Brain microvascular endothelial cell (primary cell): ENCODE measurements around the gene MASP2.
"Not testable (repeated sequence)": the region's sequence is repeated elsewhere in the genome, so short reads cannot be mapped to it uniquely, and the experiment has no call there.

ENCODE experiments used
- DNase-seq: peaks from one replicate; pipeline ENCODE4 v3.0.0-alpha.2; 2020
- H3K27ac ChIP-seq: fragments of 250-450 bp; sonication (Bioruptor Pico); 2 replicates; pipeline ENCODE4 v1.5.1; 2020; ENCODE audit warnings: mild to moderate bottlenecking, moderate library complexity
- H3K27me3 ChIP-seq: fragments of 250-450 bp; sonication (Bioruptor Pico); replicated peaks from 2 replicates; pipeline ENCODE4 v1.5.1; 2020; ENCODE audit warnings: mild to moderate bottlenecking
- H3K36me3 ChIP-seq: fragments of 250-450 bp; sonication (Bioruptor Pico); replicated peaks from 2 replicates; pipeline ENCODE4 v1.5.1; 2020; ENCODE audit warnings: mild to moderate bottlenecking
- H3K4me3 ChIP-seq: 2 replicates; pipeline ENCODE4 v1.5.1; 2011; ENCODE audit warnings: low read depth, mild to moderate bottlenecking, control low read depth, low read length, moderate library complexity
- in situ Hi-C: cut with HindIII; loops from 2 replicates; pipeline ENCODE4 v1.10.0; 2017; ENCODE audit warnings: low sequenced_read_pairs, low pct_ligation_motif_present
- TF ChIP-seq, protein P1 (sequence below): IDR thresholded peaks from 2 replicates; pipeline ENCODE4 v1.5.1; 2011; ENCODE audit warnings: low read depth, mild to moderate bottlenecking, moderate library complexity, low read length, control low read depth, inconsistent platforms; ENCODE audit errors: missing control alignments

Gene MASP2

GRCh38 chr1:11019971-11020370, 27.1 kb downstream of the MASP2 start:
- Histone ChIP-seq H3K36me3 (peaks cover 89% of the 10 kb centered on the region), H3K4me3 (no peak overlapping the region), H3K27me3 (no peaks in the 10 kb centered on the region), H3K27ac (no peak overlapping the region)
- no peak for DNase-seq
- TF ChIP-seq, protein P1, sequence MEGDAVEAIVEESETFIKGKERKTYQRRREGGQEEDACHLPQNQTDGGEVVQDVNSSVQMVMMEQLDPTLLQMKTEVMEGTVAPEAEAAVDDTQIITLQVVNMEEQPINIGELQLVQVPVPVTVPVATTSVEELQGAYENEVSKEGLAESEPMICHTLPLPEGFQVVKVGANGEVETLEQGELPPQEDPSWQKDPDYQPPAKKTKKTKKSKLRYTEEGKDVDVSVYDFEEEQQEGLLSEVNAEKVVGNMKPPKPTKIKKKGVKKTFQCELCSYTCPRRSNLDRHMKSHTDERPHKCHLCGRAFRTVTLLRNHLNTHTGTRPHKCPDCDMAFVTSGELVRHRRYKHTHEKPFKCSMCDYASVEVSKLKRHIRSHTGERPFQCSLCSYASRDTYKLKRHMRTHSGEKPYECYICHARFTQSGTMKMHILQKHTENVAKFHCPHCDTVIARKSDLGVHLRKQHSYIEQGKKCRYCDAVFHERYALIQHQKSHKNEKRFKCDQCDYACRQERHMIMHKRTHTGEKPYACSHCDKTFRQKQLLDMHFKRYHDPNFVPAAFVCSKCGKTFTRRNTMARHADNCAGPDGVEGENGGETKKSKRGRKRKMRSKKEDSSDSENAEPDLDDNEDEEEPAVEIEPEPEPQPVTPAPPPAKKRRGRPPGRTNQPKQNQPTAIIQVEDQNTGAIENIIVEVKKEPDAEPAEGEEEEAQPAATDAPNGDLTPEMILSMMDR, result no peak
- in situ Hi-C loops, result no loop called here

DNA sequence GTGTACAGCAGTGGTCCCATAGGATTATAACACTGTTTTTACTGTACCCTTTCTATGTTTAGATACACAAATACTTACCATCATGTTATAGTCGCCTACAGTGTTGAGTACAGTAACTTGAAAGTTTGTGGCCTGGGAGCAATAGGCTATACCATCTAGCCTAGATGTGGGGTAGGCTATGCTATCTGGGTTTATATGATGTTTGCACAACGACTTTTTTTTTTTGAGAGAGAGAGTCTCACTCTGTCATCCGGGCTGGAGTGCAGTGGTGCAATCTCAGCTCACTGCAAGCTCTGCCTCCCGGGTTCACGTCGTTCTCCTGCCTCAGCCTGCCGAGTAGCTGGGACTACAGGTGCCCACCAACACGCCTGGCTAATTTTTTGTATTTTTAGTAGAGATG, 27.7 kb downstream of the MASP2 start:
- in situ Hi-C loops, DNase-seq, H3K4me3 ChIP-seq, H3K27me3 ChIP-seq, H3K27ac ChIP-seq: not testable (repeated sequence)
- H3K36me3 ChIP-seq, result peaks cover 91% of the 10 kb centered on the region

DNA sequence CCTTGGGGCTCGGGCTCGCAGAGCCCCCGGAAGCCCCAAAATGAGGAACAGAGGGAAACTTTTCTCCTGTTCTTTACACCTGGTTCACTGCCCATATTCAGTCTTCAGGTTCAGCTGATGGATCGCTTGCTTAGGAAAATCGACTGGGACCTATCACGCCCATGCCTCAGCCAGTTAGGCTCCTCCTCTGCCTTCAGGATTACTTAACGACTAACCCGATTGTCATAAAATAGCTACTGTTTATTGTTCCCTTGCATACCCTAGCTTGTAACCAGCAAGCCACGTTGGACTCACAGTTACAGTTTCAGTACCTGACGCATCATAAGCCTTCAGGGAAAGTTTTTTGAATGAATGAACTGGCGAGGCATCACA, 33.9 kb downstream of the MASP2 start:
- peaks cover 47% of the 10 kb centered on the region for H3K36me3 ChIP-seq
- in situ Hi-C loops, result no loop called here
- peak; percentile 27 for DNase-seq

DNA sequence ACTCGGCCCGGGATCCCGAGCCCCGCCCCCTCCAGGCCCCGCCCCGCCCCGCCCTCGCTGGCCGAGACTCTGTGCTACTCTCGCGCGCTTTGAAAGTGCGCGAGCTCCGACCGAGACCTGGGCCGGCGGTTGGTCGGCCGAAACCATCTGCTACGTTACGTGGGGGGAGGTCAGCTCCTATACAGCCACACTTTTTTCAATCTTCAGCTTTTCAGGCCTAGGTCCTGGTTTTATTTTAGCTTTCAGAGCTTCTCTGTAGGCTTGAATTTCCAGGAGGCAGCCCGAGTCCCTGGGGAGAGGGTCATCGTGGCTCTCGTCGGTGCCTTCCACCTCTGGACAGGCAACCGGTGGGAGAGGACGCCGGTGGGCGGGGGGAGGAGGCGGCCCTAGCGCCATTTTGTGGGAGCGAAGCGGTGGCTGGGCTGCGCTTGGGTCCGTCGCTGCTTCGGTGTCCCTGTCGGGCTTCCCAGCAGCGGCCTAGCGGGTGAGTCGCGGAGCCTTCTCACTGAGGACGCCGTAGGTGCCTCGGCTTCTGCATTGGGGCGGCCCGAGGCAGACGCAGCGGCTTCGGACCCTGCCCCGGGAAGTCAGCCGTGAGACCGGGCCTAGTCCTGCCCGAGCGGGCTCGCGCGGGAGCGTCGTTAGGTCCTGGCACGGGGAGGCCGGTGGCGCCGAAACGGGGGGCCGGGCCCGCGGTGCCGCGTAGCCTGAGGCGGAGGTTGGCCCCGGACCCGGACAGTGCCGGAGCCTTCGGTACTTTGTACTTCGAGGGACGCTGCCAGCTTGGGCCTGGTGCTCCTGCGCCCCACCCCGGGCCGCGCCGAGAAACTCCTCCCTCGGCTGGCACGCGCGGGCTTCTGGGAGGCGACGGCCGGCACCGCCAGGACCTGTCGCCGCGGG, 34.5 kb downstream of the MASP2 start, which contains the start of gene TARDBP:
Gene TARDBP (plus strand): TSS at position 395 of the 900 bp plus-strand sequence. CDS start 1,074 bp downstream, outside the sequence.
- peak within 1 kb of the TSS; percentile 93 for H3K4me3 ChIP-seq
- H3K36me3 ChIP-seq, result peaks cover 41% of the 10 kb centered on the region
- peak; percentile 79 for DNase-seq
- in situ Hi-C loops, result no loop called here
- TF ChIP-seq, protein P1, result no peak
- peak within 1 kb of the TSS; percentile 99 for H3K27ac ChIP-seq
- no peaks in the 10 kb centered on the region for H3K27me3 ChIP-seq

More for the DNA sequence above, 33.9 kb downstream of the MASP2 start:
- Histone ChIP-seq H3K4me3 (peak overlapping the region; percentile 93), H3K27ac (peak overlapping the region; percentile 99), H3K27me3 (no peaks in the 10 kb centered on the region)
- TF ChIP-seq, protein P1, result no peak

DNA sequence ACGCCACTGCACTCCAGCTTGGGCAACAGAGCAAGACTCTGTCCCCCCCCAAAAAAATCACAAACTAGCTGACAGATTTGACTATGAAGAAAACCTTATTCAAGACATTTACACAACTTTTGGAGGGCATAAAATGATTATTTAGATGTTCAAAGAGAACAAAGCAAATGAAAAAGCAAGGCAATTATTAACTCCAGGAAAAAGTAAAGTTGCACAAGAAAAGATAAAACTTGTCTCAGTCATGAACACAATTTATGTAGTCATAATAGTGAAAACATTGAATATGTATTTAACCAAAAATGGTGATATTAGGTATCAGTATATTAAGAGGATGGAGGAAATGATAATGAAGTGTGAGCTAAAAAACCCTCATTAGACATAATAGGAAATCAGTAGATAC, 46.5 kb downstream of the MASP2 start:
- in situ Hi-C loops, result no loop called here
- no peak overlapping the region for H3K27ac ChIP-seq
- TF ChIP-seq, protein P1, result no peak
- H3K36me3 ChIP-seq, result no peaks in the 10 kb centered on the region
- DNase-seq, result no peak
- no peak overlapping the region for H3K4me3 ChIP-seq
- H3K27me3 ChIP-seq, result no peaks in the 10 kb centered on the region

DNA sequence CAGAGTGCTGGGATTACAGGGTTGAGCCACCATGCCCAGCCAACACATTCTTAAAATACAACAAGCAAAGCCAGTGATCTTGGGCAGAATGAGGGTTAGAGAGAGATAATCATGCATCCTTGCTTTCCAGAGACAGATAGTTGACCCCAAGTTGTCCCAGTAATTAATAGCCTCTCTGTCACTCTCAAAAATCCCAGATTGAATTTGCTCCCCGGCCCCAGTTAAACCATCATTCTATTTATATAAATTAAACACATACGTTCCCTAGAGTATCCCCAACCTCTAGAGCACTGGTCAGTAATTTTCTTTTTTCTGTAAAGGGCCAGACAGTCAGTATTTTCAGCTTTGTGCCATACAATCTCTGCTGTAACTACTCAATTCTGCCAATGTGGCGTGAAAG, 50.9 kb downstream of the MASP2 start:
- in situ Hi-C loops, result no loop called here
- Histone ChIP-seq H3K4me3 (no peak overlapping the region), H3K27me3 (no peaks in the 10 kb centered on the region), H3K36me3 (no peaks in the 10 kb centered on the region), H3K27ac (no peak overlapping the region)
- TF ChIP-seq, protein P1, result no peak
- DNase-seq, result no peak
